Activated CD4-positive, alpha-beta T cell treated with anti-CD3 and anti-CD28 coated beads for 48 hours (primary cell): ENCODE data around the gene BTG2.
"Not testable (repeated sequence)": the region's sequence is repeated elsewhere in the genome, so short reads cannot be mapped to it uniquely, and the experiment has no call there.

Experiments used
- DNase-seq: peaks from one replicate; pipeline ENCODE4 v3.0.0-alpha.2; 2020

The BTG2 gene

GRCh38 chr1:203304919-203305808 is at the start of gene BTG2:
TSS of gene BTG2 (plus strand) at chr1:203305519. CDS start at chr1:203305607, 88 bp downstream.
- peak; percentile 94 for DNase-seq

GRCh38 chr1:203256636-203257035 is 48.7 kb upstream of the BTG2 start:
- peak; percentile 63 for DNase-seq

GRCh38 chr1:203263496-203263895 is 41.8 kb upstream of the BTG2 start:
- no peak for DNase-seq

GRCh38 chr1:203264052-203264501 is 41.2 kb upstream of the BTG2 start:
- no peak for DNase-seq

GRCh38 chr1:203265541-203265940 is 39.8 kb upstream of the BTG2 start:
- DNase-seq: no peak

- DNase-seq: not testable (repeated sequence)
Measured at GRCh38 chr1:203266140-203266539, 39.2 kb upstream of the BTG2 start.

- peak; percentile 85 for DNase-seq
Measured at GRCh38 chr1:203267347-203267846, 37.9 kb upstream of the BTG2 start.

GRCh38 chr1:203267912-203268311 is 37.4 kb upstream of the BTG2 start:
- DNase-seq: no peak

- peak; percentile 53 for DNase-seq
Measured at GRCh38 chr1:203268901-203269653, 36.2 kb upstream of the BTG2 start.

GRCh38 chr1:203269654-203270020 is 35.7 kb upstream of the BTG2 start:
- DNase-seq: no peak

GRCh38 chr1:203270448-203270847 is 34.9 kb upstream of the BTG2 start:
- no peak for DNase-seq

- peak; percentile 79 for DNase-seq
Measured at GRCh38 chr1:203271018-203271743, 34.1 kb upstream of the BTG2 start.

- DNase-seq: no peak
Measured at GRCh38 chr1:203271962-203272632, 33.2 kb upstream of the BTG2 start.

GRCh38 chr1:203272633-203273205 is 32.6 kb upstream of the BTG2 start:
- DNase-seq: no peak

- peak; percentile 95 for DNase-seq
Measured at GRCh38 chr1:203273206-203273868, 32.0 kb upstream of the BTG2 start.

- DNase-seq: no peak
Measured at GRCh38 chr1:203273869-203274602, 31.3 kb upstream of the BTG2 start.

- no peak for DNase-seq
Measured at GRCh38 chr1:203274603-203275381, 30.5 kb upstream of the BTG2 start.

GRCh38 chr1:203275656-203276272 is 29.6 kb upstream of the BTG2 start:
- DNase-seq: no peak

- no peak for DNase-seq
Measured at GRCh38 chr1:203276408-203276807, 28.9 kb upstream of the BTG2 start.
